ENCODE results near the gene HIF1AN.

DNA sequence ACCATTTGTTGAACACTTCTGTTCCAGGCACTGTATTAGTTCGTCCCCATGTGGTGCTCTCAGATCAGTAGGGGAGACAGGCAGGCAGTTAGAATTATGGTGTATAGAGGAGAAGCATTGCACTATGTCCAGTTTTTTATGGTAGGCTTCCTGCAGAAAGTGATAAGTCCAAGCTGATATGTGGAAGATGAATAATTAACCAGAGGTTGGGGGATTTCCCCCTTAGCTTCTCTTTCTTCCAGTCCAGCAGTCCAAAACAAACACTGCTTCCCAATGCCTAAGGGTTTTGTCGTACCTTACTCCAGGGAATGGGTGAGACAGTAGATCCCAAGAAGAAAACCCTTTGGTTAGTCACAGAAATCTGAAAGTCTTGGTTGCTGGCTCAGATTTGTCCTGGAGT, 19.2 kb downstream of the HIF1AN start:
- TF ChIP-seq, protein P1, sequence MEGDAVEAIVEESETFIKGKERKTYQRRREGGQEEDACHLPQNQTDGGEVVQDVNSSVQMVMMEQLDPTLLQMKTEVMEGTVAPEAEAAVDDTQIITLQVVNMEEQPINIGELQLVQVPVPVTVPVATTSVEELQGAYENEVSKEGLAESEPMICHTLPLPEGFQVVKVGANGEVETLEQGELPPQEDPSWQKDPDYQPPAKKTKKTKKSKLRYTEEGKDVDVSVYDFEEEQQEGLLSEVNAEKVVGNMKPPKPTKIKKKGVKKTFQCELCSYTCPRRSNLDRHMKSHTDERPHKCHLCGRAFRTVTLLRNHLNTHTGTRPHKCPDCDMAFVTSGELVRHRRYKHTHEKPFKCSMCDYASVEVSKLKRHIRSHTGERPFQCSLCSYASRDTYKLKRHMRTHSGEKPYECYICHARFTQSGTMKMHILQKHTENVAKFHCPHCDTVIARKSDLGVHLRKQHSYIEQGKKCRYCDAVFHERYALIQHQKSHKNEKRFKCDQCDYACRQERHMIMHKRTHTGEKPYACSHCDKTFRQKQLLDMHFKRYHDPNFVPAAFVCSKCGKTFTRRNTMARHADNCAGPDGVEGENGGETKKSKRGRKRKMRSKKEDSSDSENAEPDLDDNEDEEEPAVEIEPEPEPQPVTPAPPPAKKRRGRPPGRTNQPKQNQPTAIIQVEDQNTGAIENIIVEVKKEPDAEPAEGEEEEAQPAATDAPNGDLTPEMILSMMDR (IDR thresholded peaks at IDR 0.05; ENCODE audit: insufficient read depth, low read length, poor library complexity, severe bottlenecking): no peak
- no peak for TF ChIP-seq EZH2phosphoT487 (conservative IDR thresholded peaks at IDR 0.05; ENCODE audit: low read length)

Measured in SU-DHL-6 (cell line).